ENCODE measurements around the gene KTI12.
"Not testable (repeated sequence)": the region's sequence is repeated elsewhere in the genome, so short reads cannot be mapped to it uniquely, and the experiment has no call there.

KTI12 gene

GRCh38 chr1:52041551-52042185 lies 8.1 kb upstream of the KTI12 start:
- DNase-seq (ENCODE audit: low spot score) = no peak
- in situ Hi-C loops (cut with MboI; ENCODE audit: low pct_unique_long_range_greater_than_20kb, low sequenced_read_pairs, unreplicated experiment) = no loop called here
- TF ChIP-seq CTCF (IDR thresholded peaks at IDR 0.05; ENCODE audit: extremely low read depth, insufficient read depth, missing control alignments) = no peak

GRCh38 chr1:52037909-52038308 lies 4.3 kb upstream of the KTI12 start:
- DNase-seq (ENCODE audit: low spot score) = no peak
- no peak for TF ChIP-seq CTCF (IDR thresholded peaks at IDR 0.05; ENCODE audit: extremely low read depth, insufficient read depth, missing control alignments)
- in situ Hi-C loops (cut with MboI; ENCODE audit: low pct_unique_long_range_greater_than_20kb, low sequenced_read_pairs, unreplicated experiment) = no loop called here

GRCh38 chr1:52037402-52037814 lies 3.8 kb upstream of the KTI12 start:
- in situ Hi-C loops (cut with MboI; ENCODE audit: low pct_unique_long_range_greater_than_20kb, low sequenced_read_pairs, unreplicated experiment) = no loop called here
- no peak for TF ChIP-seq CTCF (IDR thresholded peaks at IDR 0.05; ENCODE audit: extremely low read depth, insufficient read depth, missing control alignments)
- DNase-seq (ENCODE audit: low spot score) = no peak

- DNase-seq (ENCODE audit: low spot score) = no peak
- in situ Hi-C loops (cut with MboI; ENCODE audit: low pct_unique_long_range_greater_than_20kb, low sequenced_read_pairs, unreplicated experiment) = no loop called here
- TF ChIP-seq CTCF (IDR thresholded peaks at IDR 0.05; ENCODE audit: extremely low read depth, insufficient read depth, missing control alignments) = no peak
Measured at GRCh38 chr1:52034050-52034384, 407 bp upstream of the KTI12 start.

GRCh38 chr1:52032785-52033131 lies 852 bp downstream of the KTI12 start:
- peak; percentile 40 for DNase-seq (ENCODE audit: low spot score)
- in situ Hi-C loops (cut with MboI; ENCODE audit: low pct_unique_long_range_greater_than_20kb, low sequenced_read_pairs, unreplicated experiment) = no loop called here
- no peak for TF ChIP-seq CTCF (IDR thresholded peaks at IDR 0.05; ENCODE audit: extremely low read depth, insufficient read depth, missing control alignments)

GRCh38 chr1:52032124-52032784 lies 1.4 kb downstream of the KTI12 start:
- peak; percentile 57 for DNase-seq (ENCODE audit: low spot score)
- in situ Hi-C loops (cut with MboI; ENCODE audit: low pct_unique_long_range_greater_than_20kb, low sequenced_read_pairs, unreplicated experiment) = no loop called here
- no peak for TF ChIP-seq CTCF (IDR thresholded peaks at IDR 0.05; ENCODE audit: extremely low read depth, insufficient read depth, missing control alignments)

GRCh38 chr1:52028839-52029238 lies 4.8 kb downstream of the KTI12 start:
- in situ Hi-C loops (cut with MboI; ENCODE audit: low pct_unique_long_range_greater_than_20kb, low sequenced_read_pairs, unreplicated experiment); DNase-seq (ENCODE audit: low spot score): not testable (repeated sequence)

Data from GM13977 (cell line).